ENCODE results near the gene ACOT6.
"Not testable (repeated sequence)": the region's sequence is repeated elsewhere in the genome, so short reads cannot be mapped to it uniquely, and the experiment has no call there.

ACOT6 gene

GRCh38 chr14:73612339-73613045, at the start of gene ACOT6:
ACOT6 (plus strand) TSS chr14:73612517; CDS start chr14:73612572, 55 bp downstream.
- DNase-seq (ENCODE audit: low read depth): no peak

GRCh38 chr14:73562696-73563095, 49.6 kb upstream of the ACOT6 start:
- not testable (repeated sequence) for DNase-seq (ENCODE audit: low read depth)

GRCh38 chr14:73566431-73566830, 45.9 kb upstream of the ACOT6 start:
- DNase-seq (ENCODE audit: low read depth): not testable (repeated sequence)

- not testable (repeated sequence) for DNase-seq (ENCODE audit: low read depth)
Measured at GRCh38 chr14:73566935-73567334, 45.4 kb upstream of the ACOT6 start.

GRCh38 chr14:73567358-73567757, 45.0 kb upstream of the ACOT6 start:
- DNase-seq (ENCODE audit: low read depth): no peak

GRCh38 chr14:73567951-73568885, 44.1 kb upstream of the ACOT6 start:
- DNase-seq (ENCODE audit: low read depth): no peak

GRCh38 chr14:73568886-73569184, 43.5 kb upstream of the ACOT6 start:
- not testable (repeated sequence) for DNase-seq (ENCODE audit: low read depth)

GRCh38 chr14:73569185-73569958, 42.9 kb upstream of the ACOT6 start, which contains the start of gene ACOT2:
ACOT2 (plus strand) TSS chr14:73569213; CDS start chr14:73569241, 28 bp downstream.
- peak; percentile 90 for DNase-seq (ENCODE audit: low read depth)

GRCh38 chr14:73570913-73571312, 41.4 kb upstream of the ACOT6 start:
- DNase-seq (ENCODE audit: low read depth): not testable (repeated sequence)

- DNase-seq (ENCODE audit: low read depth): not testable (repeated sequence)
Measured at GRCh38 chr14:73573034-73573433, 39.3 kb upstream of the ACOT6 start.

GRCh38 chr14:73573740-73574139, 38.6 kb upstream of the ACOT6 start:
- not testable (repeated sequence) for DNase-seq (ENCODE audit: low read depth)

- DNase-seq (ENCODE audit: low read depth): not testable (repeated sequence)
Measured at GRCh38 chr14:73574251-73574650, 38.1 kb upstream of the ACOT6 start.

- no peak for DNase-seq (ENCODE audit: low read depth)
Measured at GRCh38 chr14:73576391-73576790, 35.9 kb upstream of the ACOT6 start.

GRCh38 chr14:73577214-73577613, 35.1 kb upstream of the ACOT6 start:
- DNase-seq (ENCODE audit: low read depth): not testable (repeated sequence)

- not testable (repeated sequence) for DNase-seq (ENCODE audit: low read depth)
Measured at GRCh38 chr14:73582102-73582979, 30.0 kb upstream of the ACOT6 start.

- DNase-seq (ENCODE audit: low read depth): no peak
Measured at GRCh38 chr14:73588695-73589094, 23.6 kb upstream of the ACOT6 start.

- DNase-seq (ENCODE audit: low read depth): no peak
Measured at GRCh38 chr14:73589116-73589515, 23.2 kb upstream of the ACOT6 start.

- DNase-seq (ENCODE audit: low read depth): not testable (repeated sequence)
Measured at GRCh38 chr14:73590673-73591004, 21.7 kb upstream of the ACOT6 start.

- DNase-seq (ENCODE audit: low read depth): no peak
Measured at GRCh38 chr14:73591690-73592449, 20.4 kb upstream of the ACOT6 start, which contains the start of gene ACOT4. ACOT4 (plus strand) TSS chr14:73591873; CDS start chr14:73591960, 87 bp downstream.

GRCh38 chr14:73594491-73594890, 17.8 kb upstream of the ACOT6 start:
- DNase-seq (ENCODE audit: low read depth): no peak
